ENCODE results near the gene UMODL1.

DNA sequence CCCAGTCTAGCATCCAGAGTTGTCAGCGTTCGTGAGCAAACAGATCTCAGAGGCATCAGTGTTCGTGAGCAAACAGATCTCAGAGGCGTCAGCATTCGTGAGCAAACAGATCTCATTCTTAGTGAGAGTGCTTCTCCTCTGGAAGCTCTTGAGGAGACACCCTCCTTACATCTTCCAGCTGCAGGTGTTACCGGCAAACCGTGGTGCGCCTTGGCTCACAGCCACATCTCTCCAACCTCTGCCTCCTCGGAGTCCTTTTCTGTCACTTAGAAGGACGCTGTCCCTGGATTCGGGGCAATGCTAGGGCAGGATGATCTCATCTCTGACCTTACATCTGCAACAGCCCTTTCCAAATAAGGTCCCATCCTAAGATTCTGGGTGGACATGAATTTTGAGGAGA lies 14.6 kb upstream of the UMODL1 start:
- TF ChIP-seq, protein P1, sequence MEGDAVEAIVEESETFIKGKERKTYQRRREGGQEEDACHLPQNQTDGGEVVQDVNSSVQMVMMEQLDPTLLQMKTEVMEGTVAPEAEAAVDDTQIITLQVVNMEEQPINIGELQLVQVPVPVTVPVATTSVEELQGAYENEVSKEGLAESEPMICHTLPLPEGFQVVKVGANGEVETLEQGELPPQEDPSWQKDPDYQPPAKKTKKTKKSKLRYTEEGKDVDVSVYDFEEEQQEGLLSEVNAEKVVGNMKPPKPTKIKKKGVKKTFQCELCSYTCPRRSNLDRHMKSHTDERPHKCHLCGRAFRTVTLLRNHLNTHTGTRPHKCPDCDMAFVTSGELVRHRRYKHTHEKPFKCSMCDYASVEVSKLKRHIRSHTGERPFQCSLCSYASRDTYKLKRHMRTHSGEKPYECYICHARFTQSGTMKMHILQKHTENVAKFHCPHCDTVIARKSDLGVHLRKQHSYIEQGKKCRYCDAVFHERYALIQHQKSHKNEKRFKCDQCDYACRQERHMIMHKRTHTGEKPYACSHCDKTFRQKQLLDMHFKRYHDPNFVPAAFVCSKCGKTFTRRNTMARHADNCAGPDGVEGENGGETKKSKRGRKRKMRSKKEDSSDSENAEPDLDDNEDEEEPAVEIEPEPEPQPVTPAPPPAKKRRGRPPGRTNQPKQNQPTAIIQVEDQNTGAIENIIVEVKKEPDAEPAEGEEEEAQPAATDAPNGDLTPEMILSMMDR (IDR thresholded peaks at IDR 0.05; ENCODE audit: low read depth, low read length) = no peak
- no peak for TF ChIP-seq POLR2A (IDR thresholded peaks at IDR 0.05; ENCODE audit: extremely low read depth, insufficient read length)
- TF ChIP-seq, protein P2, sequence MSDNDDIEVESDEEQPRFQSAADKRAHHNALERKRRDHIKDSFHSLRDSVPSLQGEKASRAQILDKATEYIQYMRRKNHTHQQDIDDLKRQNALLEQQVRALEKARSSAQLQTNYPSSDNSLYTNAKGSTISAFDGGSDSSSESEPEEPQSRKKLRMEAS (IDR thresholded peaks at IDR 0.05; ENCODE audit: low read depth, low read length) = no peak

Measured in NB4 (cell line).